Skeletal muscle tissue (tissue), 4 donors: ENCODE results near the gene LHFPL2. TPM values are rescaled to one million over a fixed set of nuclear protein-coding genes. Genes with fewer than 3 reads are reported as not detected.
A peak's percentile ranks its signal among the peaks of the same experiment; 100 is the strongest.
"Not testable (repeated sequence)": the region's sequence is repeated elsewhere in the genome, so short reads cannot be mapped to it uniquely, and the experiment has no call there.

ENCODE experiments used
- H3K27ac ChIP-seq: one replicate; pipeline ENCODE4 v1.7.0; 2013; ENCODE audit warnings: mild to moderate bottlenecking, low read depth, low read length, inconsistent platforms
- H3K27me3 ChIP-seq, 3 donors: one replicate each; pipeline ENCODE4 v1.7.0; 2013; ENCODE audit warnings: low read length in 3 of 3; ENCODE audit not compliant: control insufficient read depth in 3 of 3, insufficient read depth in 3 of 3
- H3K36me3 ChIP-seq, 3 donors: one replicate each; pipeline ENCODE4 v1.7.0; 2013; ENCODE audit warnings: low read length in 3 of 3; ENCODE audit not compliant: control insufficient read depth in 3 of 3, insufficient read depth in 3 of 3
- H3K4me1 ChIP-seq, 3 donors: one replicate each; pipeline ENCODE4 v1.7.0; 2013; ENCODE audit warnings: low read length in 3 of 3, mild to moderate bottlenecking in 3 of 3; ENCODE audit not compliant: control insufficient read depth in 3 of 3, insufficient read depth in 3 of 3
- H3K4me3 ChIP-seq, 3 donors: one replicate each; pipeline ENCODE4 v1.7.0; 2013; ENCODE audit warnings: low read length in 3 of 3
- H3K9ac ChIP-seq, 3 donors: one replicate each; pipeline ENCODE4 v1.7.0; 2013; ENCODE audit warnings: low read length in 3 of 3, mild to moderate bottlenecking in 3 of 3, moderate library complexity in 2 of 3, low read depth in 1 of 3
- H3K9me3 ChIP-seq, 3 donors: one replicate each; pipeline ENCODE4 v1.7.0; 2013; ENCODE audit warnings: low read length in 3 of 3; ENCODE audit not compliant: control insufficient read depth in 3 of 3
- total RNA-seq: library from RNA; depleted of rRNA; stranded (reverse); fragments of >200 nt; gene quantifications from one replicate; pipeline ENCODE4 v1.2.3, GENCODE V29; 2014
- donor health status: Osteomylitis.

Gene LHFPL2
- total RNA-seq, 1 donor from 2014 or later: 54.8 TPM

DNA sequence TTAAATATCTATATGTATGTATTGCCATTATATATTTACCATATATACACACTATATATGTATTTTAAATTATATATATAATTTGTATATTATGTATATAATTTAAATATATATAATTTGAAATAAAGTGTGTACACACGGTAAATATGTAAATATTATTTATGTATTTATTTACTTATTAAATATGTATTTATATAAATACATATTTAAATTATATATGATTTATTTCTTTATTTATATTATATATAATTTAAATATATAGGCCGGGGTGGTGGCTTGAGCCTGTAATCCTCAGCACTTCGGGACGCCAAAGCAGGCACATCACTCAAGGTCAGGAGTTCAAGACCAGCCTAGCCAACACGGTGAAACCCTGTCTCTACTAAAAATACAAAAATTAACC, 31.3 kb upstream of the LHFPL2 start:
- Histone ChIP-seq H3K4me1 (peaks cover 0 to 2% (median 0%) of the 10 kb centered on the region in 3 donors), H3K27me3 (no peaks in the 10 kb centered on the region), H3K9me3 (no peaks in the 10 kb centered on the region), H3K9ac (no peak overlapping the region), H3K36me3 (no peaks in the 10 kb centered on the region), H3K27ac (no peak overlapping the region), H3K4me3 (no peak overlapping the region)

DNA sequence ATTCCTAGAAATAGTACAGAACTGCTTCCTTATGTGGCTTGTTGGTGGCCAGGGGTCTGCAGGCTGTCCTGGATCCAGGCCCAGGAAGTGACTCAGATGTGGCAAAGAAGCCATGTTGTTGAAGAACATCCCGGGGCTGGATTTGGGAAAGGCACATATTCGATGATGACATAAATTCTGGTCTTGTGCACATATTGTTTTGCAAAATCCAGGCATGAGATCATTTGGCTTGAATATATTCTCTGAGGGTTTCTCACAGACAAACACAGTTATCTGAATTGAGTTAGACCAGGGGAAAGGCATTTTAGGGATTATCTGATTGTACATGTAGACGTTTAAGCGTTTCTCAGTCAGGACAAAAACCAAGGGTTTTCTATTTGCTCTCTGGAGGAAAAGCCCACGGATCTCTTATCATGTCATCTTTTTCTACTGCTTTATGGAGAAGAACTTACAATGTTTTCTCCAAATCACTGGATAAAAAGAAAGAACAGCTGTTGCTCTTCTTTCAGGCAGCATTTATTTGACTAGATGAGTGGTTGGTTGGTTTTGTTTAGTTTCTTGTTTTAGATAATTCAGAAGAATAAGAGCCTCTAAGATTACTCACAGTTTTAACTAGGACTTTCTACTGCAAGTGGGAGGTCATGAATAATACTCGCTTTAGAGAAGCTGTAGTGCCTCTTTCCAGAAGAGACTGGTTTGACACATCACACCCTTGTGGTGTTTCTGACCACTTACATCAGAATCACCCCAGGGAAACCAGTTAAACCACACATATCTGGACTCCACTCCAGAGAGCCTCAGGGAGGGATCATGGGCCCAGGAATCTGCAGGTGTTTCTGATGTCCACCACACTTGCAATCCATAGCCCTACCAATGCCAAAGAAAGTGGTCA, 29.5 kb upstream of the LHFPL2 start:
- H3K4me1 ChIP-seq: peaks cover 0 to 2% (median 0%) of the 10 kb centered on the region in 3 donors
- no peaks in the 10 kb centered on the region for H3K9me3 ChIP-seq
- H3K27ac ChIP-seq: peak overlapping the region; percentile 50
- no peaks in the 10 kb centered on the region for H3K36me3 ChIP-seq
- no peak overlapping the region for H3K9ac ChIP-seq
- H3K27me3 ChIP-seq: no peaks in the 10 kb centered on the region
- H3K4me3 ChIP-seq: no peak overlapping the region

DNA sequence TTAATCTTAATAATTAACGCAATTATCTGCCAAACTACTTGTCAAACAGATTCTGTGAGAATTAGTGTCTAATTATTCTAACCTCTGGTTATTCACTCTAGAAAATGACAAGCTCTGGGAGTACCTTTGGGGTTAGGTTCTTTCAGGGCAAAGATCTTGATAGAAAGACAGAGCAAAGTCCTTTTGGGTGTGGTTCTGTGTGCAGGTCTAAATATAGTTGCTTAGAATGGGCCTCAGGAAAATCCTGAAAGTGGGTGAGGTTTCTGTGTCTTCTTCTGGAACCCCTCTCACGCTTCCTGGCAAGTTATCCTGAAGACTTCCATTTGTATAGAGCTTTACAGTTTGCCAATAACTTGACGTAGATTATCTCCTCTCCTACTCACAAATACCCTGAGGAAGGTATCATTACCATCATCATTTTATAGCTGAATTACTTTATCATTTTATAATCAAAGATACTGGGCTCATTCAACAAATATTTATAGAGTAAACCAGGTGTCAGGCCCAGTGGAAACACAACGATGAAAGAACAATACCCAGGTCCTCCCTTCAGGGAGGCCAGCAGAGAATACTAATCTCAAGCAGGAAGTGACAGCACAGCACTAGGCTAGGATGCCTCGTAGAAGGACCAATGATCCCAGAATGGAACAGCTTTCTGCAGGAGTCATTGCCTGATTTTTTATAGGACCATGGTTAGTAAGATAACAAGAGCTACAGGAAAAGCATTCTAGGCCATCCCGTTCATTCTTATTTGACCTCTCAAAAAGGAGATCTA, 27.6 kb upstream of the LHFPL2 start:
- H3K4me1 ChIP-seq: peaks cover 0 to 2% (median 0%) of the 10 kb centered on the region in 3 donors
- H3K27ac ChIP-seq: no peak overlapping the region
- H3K36me3 ChIP-seq: no peaks in the 10 kb centered on the region
- no peak overlapping the region for H3K9ac ChIP-seq
- no peak overlapping the region for H3K4me3 ChIP-seq
- no peaks in the 10 kb centered on the region for H3K27me3 ChIP-seq
- no peaks in the 10 kb centered on the region for H3K9me3 ChIP-seq

DNA sequence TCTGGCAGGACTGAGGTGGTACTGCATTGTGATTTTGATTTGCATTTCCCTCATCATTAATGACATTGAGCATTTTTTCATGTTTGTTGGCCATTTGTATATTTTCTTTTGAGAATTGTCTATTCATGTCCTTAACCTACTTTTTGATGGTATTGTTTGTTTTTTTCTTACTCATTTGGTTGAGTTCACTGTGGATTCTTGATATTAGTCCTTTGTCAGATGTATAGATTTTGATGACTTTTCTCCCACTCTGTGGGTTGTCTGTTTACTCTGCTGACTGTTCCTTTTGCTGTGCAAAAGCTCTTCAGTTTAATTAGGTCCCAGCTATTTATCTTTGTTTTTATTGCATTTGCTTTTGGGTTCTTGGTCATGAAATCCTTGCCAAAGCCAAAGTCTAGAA, 25.3 kb upstream of the LHFPL2 start:
- not testable (repeated sequence) for H3K27ac ChIP-seq, H3K36me3 ChIP-seq, H3K4me3 ChIP-seq, H3K4me1 ChIP-seq, H3K9me3 ChIP-seq, H3K9ac ChIP-seq, H3K27me3 ChIP-seq

DNA sequence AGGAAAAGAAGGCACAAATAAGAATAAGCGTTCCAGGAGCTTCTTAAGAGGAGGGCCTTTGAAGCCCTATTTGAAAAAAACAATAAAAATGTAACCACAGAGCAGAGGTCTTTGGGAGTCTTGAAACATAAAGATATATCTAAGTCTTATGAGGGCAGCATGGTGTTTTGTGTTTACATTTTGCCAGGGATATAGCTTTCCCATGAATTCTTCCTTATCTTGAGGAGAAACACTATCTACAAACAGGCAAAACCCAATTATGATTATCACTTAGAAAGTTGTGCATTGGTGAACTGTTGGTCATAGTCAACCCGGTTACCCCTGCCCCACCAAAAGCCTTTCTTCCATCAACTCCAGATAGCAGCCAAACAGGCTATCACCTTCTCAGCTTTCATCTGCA, 23.6 kb upstream of the LHFPL2 start:
- Histone ChIP-seq H3K27me3 (no peaks in the 10 kb centered on the region), H3K9me3 (no peaks in the 10 kb centered on the region), H3K27ac (no peak overlapping the region), H3K4me1 (no peaks in the 10 kb centered on the region), H3K4me3 (no peak overlapping the region), H3K36me3 (no peaks in the 10 kb centered on the region), H3K9ac (no peak overlapping the region)

DNA sequence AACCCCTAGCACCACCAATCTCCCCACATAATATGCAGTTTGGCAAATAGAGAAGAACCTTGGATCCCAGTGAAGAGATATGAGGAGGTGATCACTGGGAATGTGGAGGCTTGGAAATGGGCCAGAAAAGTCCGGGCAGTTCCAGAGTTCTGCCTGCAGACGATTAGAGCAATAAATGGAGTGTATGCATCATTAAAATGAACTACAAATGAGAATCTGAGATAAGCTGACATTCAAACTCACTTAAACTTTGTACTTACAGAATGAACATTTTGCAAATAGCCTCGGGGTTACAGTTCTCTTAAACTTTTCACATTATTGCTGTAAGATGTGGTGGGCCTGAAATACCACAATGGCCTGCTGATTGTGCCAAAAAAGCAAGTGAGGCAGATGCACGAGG, 23.0 kb upstream of the LHFPL2 start:
- H3K27ac ChIP-seq: no peak overlapping the region
- no peaks in the 10 kb centered on the region for H3K27me3 ChIP-seq
- H3K4me3 ChIP-seq: no peak overlapping the region

DNA sequence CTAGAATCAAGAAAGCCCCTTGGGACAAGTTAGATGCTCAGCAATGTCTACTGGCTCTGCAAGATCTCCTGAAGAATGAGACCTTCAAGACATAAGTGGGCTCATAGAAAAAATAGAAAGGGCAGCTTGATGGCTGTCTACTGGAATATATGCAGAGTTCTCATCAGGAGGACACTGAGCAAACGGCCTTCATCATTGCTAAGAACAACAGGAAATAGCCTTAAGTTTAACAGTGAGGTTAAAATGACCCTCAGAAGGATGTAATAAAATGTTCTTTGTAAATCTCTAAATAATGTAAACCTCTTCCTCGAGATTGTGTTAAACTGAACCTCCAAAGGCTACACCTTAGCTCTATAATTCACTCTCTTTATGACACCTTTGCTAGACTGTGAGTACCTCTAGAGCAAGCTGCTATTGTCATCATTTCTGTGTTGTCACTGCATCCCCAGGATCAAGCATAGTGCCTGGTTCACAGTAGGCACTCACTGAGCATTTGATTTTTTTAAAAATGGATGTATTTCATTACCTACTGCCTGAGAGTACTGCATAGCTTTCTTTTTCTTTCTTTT, 22.2 kb upstream of the LHFPL2 start:
- Histone ChIP-seq H3K27ac (no peak overlapping the region), H3K4me1 (no peaks in the 10 kb centered on the region), H3K4me3 (no peak overlapping the region)

More for the DNA sequence above, 23.0 kb upstream of the LHFPL2 start:
- Histone ChIP-seq H3K9ac (no peak overlapping the region), H3K4me1 (no peaks in the 10 kb centered on the region), H3K36me3 (no peaks in the 10 kb centered on the region), H3K9me3 (no peaks in the 10 kb centered on the region)

DNA sequence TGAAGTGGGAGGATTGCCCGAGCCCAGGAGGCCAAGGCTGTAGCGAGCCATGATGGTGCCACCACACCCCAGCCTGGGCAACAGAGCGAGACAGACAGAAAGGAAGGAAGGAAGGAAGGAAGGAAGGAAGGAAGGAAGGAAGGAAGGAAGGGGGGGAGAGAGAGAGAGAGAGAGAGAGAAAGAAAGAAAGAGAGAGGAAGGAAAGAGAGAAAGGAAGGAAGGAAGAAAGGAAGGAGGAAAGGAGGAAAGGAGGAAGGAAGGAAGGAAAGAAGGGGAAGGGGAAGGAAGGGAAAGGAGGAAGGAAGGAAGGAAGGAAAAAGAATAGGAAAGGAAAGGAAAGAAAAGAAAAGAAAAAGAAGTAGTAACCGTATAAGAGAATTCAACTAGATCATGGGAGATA, 20.8 kb upstream of the LHFPL2 start:
- H3K4me1 ChIP-seq: no peaks in the 10 kb centered on the region
- no peak overlapping the region for H3K4me3 ChIP-seq
- no peak overlapping the region for H3K27ac ChIP-seq
- H3K9ac ChIP-seq: no peak overlapping the region
- H3K9me3 ChIP-seq: no peaks in the 10 kb centered on the region
- no peaks in the 10 kb centered on the region for H3K36me3 ChIP-seq
- H3K27me3 ChIP-seq: no peaks in the 10 kb centered on the region

More for the DNA sequence above, 22.2 kb upstream of the LHFPL2 start:
- Histone ChIP-seq H3K27me3 (no peaks in the 10 kb centered on the region), H3K9me3 (no peaks in the 10 kb centered on the region), H3K36me3 (no peaks in the 10 kb centered on the region), H3K9ac (no peak overlapping the region)

DNA sequence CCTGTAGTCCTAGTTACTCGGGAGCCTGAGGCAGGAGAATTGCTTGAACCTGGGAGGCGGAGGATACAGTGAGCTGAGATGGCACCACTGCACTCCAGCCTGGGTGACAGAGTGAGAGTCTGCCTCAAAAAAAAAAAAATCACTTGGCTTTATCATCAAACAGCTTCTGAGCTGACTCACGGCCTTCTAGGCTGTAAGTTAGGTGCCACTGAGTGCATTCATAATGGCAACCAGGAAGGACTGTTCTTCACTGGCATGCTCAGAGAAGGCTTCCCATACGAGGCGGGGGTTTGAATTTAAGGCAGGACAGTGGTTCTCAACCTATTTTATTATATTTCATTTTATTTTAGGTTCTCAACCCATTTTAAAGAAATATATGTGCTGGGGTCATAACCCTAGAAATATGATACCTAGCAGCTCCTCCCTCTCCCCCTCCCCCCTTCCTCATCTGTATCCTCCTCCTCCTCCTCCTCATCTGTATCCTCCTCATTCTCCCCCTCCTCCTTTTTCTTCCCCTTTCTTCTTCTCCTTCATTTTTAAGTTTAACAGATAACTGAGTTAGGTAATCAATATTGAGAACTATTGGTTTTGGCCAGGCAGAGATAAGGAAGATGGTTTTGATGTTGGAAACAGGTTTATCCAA, 19.0 kb upstream of the LHFPL2 start:
- Histone ChIP-seq H3K4me1 (no peaks in the 10 kb centered on the region), H3K9ac (no peak overlapping the region), H3K9me3 (no peaks in the 10 kb centered on the region), H3K27me3 (no peaks in the 10 kb centered on the region), H3K36me3 (no peaks in the 10 kb centered on the region), H3K27ac (no peak overlapping the region), H3K4me3 (no peak overlapping the region)
